DMS53 treated with DMSO at 0.1 percent for 48 hours (cell line): ENCODE data around the gene EEF1G.
"Not testable (repeated sequence)": the region's sequence is repeated elsewhere in the genome, so short reads cannot be mapped to it uniquely, and the experiment has no call there.

ENCODE experiments used
- DNase-seq: peaks from one replicate; lab custom pipeline; 2025; ENCODE audit not compliant: unreplicated experiment; lab: John Stamatoyannopoulos, UW

Gene EEF1G

GRCh38 chr11:62573592-62574362 is at the start of gene EEF1G:
TSS of gene EEF1G (minus strand) at chr11:62573891. CDS start at chr11:62573842, 49 bp downstream.
- peak; percentile 98 for DNase-seq

DNA sequence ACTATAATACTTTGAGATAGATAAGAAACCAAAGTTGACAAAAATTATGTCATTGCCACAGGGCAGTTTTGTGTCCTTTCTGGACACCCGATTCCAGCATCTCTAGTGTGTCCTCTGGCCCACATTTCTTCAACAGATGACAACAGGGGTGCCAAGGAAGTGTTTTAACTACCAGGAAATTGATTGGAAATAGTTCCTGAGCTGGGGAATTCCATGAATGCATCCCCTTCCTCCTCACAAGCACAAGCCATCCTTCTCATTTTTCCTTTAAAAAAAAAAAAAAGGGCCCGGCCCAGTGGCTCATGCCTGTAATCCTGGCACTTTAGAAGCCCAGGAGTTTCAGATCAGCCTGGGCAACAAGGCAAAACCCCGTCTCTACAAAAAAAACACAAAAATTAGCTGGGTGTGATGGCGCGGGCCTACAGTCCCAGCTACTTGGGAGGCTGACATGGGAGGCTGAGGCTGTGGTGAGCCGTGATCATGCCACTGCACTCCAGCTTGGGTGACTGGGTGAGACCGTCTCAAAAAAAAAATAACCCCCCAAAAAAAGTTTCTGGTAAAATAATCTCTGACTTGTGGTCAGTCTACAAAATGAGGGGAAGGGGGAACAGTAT is 48.9 kb upstream of the EEF1G start:
- DNase-seq = no peak

DNA sequence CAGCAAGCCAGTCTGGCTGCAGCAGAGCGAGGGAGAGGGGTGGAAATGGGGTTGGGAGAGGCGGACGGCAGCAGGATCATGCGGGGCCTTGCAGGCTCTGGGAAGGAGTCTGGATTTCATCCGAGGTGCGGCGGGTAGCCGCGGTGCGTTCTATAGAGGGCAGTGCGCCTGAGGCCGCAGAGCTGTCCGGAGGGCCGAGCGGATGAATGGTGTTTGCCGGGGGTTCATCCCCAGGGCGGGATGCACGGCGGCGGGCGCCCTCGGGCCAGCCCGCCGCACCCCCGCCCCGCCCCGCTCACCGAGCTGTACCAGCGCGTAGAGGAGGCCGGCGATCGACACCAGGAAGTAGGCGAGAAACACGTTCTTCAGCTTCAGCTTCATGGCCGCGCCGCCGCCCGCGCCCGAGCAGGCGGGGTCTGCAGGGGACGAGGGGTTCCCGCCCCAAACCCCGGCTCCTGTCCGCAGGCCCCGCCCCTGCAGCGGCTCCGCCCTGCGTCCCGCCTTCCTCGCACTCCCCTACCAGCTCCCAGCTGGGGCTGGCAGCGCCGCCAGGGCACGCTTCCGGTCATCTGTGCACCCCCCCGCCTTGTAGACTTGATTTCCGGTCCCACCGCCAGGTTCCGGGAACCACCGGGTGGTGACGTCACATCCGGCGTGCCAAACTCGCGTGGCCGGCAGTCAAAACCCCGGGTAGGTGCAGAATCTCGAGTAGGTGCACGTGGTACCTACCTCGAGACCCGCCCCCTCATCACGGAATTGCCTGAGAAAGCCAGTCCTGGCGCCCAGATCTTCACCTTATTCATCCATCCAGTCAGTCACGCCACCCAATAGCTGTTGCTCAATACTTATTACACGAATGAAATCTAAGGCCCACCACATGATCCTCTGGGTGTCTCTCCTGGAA is 48.1 kb upstream of the EEF1G start, which contains the start of gene B3GAT3:
Gene B3GAT3 (minus strand): TSS at position 420 of the 904 bp plus-strand sequence. CDS start 39 bp downstream, at position 381.
- peak; percentile 98 for DNase-seq

GRCh38 chr11:62621027-62621566 is 47.4 kb upstream of the EEF1G start:
- no peak for DNase-seq

DNA sequence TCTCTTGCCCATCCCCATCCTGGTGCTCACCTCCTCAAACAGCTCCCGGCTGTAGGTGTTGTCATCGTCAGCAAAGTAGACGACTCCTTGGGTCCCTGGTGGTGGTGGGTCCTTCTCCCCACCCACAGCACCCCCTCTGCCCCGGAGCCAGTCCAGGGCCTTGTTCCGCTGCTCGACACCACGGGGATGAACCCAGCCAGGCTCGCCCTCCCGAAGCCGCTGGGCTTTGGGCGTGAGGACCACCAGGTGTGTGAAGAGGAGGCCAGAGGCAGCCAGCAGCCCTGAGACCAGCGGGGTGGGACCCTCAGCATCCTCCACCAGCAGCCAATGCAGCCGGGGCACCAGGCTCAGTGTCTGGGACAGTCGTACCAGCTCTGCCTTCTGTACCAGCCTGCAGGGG is 43.3 kb upstream of the EEF1G start:
- not testable (repeated sequence) for DNase-seq

DNA sequence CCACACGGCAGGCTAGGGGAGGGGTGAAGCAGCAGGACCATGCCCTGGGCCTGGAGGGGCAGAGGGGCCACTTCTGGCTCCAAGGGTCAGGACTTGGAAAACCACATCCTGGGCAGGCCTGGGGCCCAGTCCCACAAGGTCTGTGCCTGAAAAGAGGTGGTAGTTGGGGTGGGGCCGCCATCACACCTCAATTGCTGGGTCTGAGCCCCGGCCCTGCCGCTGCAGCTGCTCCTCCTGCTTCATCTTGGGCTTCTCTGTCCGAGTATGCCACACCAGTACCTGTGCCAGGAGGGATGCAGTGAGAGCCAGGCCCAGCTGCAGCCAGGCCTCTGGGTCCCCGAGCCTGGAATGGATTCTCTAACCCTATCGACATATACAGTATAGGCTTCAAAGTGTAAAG is 41.8 kb upstream of the EEF1G start:
- DNase-seq = no peak

GRCh38 chr11:62614275-62614674 is 40.6 kb upstream of the EEF1G start:
- DNase-seq = peak; percentile 46

- DNase-seq = no peak
Measured at GRCh38 chr11:62613291-62613778, 39.6 kb upstream of the EEF1G start.

DNA sequence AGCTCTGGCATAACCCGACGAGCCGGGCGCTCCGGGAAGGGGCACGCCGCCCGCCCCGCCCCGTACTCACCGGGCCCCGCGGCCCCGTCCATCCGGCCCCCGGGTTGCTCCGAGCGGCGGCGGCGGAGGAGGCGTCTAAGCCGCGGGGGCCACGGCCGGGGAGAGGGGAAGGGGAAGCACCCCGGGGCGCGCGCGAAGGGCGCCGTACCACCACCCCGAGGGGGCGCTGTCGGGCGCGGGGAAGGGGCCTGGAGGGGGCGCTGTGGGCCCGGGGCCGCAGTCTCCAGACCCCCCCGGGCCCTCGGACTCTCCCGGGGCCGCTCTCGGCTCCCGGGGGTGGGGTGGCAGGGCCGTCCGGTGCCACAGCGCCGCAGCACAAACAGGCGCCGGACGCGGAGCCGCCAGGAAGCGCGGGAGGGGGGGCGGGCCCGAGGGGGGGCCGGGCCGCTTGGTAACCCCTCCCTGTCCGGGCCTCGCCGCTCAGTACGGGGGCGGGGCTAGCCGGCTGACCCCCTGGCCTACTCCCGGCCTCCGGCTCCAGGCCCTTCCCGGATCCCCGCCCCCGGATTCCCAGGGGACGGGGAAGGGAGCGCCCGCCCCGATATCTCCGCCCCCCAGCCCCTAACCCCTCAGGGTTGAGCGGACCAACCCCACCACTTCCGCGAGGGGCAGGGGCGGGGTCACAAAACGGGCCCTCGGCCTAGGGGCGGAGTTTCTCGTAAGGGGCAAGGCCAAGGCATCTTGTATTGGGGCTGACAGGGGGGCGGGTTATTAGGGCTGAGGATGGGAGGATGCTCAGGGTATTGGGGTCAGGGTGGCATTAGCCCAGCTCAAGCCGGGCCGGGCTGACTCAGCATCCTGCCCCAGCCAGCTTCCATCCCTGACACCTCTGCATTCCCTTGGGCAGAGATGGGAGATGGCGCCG is 38.9 kb upstream of the EEF1G start, which contains the start of the genes EML3 and ROM1:
Gene EML3 (minus strand): TSS at position 410 of the 925 bp plus-strand sequence. CDS start 318 bp downstream, at position 92.
Gene ROM1 (plus strand): TSS at position 892 of the 925 bp plus-strand sequence. CDS start 25 bp downstream, at position 917.
- DNase-seq = peak; percentile 51

- DNase-seq = peak; percentile 10
Measured at GRCh38 chr11:62611705-62612365, 38.1 kb upstream of the EEF1G start.

DNA sequence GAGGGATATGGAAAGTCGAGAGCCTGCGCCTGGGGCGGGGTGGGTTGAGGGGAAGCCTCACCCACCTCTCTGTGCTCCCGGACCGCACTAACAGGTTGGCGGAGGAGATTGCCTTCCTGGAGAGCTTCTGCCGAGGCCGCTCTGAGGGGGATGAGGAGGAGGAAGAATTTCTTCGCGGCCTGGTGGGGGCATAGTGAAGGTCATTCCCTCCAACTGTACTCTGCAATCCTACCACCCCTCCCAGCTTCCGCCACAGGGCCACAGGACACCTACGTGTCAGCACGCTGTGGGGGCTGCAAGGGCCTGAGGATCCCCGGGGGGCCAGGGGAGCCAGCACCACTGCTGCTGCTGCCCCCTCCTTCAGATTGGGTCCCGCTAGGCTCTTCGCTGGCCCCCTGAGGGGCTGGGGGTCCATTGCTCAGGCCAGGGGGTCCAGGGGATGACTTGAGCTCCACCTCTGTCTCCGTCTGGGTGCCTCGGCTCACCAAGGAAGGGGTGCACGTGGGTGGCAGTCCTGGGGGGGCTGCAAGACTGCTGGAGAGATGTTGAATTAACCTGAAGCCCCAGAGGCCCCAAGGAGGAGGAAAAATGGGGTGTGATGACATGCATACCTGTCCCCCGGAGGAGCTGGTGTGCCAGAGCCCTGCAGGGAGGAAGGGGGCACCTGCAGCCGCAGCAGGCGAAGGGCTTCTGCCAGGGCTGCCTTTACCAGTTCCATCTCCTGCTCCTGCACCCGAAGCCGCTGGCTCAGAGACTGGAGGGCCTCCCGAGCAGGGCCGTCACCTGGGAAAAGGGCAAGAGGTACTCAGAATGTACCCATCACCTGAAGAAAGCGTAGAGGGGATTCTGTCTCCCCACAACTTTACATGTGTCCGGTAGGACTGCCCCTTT is 37.4 kb upstream of the EEF1G start:
- no peak for DNase-seq

GRCh38 chr11:62610403-62610802 is 36.7 kb upstream of the EEF1G start:
- no peak for DNase-seq

DNA sequence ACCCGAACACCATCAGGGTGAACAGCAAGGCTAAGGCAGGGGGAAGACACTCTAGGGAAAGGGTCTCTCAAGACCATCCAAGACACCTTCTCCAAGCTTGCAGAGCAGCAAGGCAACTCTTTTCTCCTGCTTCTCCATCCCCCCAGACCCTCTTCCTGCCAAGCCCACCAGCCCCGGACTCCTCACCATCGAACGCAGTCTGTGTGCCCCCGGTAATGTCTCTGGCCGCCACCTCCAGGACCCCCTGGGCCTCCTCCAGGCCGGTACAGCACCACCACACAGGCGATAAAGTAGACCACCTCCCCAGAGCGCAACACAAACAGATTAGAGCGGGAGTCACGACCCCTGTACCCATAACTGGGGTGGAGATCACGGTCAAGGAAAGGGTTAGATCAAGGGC is 35.1 kb upstream of the EEF1G start:
- no peak for DNase-seq

GRCh38 chr11:62607714-62608113 is 34.0 kb upstream of the EEF1G start:
- no peak for DNase-seq

DNA sequence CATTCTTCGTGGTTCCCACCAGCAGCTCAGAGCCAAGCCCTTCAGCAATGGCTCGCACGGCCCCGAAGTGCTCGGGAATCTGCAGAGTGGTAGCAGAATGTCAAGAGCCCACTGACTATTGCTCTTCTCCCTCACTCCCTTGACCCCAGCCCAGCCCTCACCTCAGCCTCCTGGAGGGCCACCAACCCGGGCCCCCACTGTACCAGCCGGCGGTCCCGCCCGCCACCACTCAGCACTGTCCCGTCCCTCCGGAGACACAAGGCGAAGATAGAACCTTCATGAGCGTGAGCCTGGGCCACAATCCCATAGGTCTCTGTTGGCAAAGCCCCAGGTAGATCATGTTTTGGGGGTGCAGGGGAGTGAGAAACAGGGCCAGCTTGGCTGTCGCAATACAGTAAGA is 32.2 kb upstream of the EEF1G start:
- DNase-seq = no peak

DNA sequence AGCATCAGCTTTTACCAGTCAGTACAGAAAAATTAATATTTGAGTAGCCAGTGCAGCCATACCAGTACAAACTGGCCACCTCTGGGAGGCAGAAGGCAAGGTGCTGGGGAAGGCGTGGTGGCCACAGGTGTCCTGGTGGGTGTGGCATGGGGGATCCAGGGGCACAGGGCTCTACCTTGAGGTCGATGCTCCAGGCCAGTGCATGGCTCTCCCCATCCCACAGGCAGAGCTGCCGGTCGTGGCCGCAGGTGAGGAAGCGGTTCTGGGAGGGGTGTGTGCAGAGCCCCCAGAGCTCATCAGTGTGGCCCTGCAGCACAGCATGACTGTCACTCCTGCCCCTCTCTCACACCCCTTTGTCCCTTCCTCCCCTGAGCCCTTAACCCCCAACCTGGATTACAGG is 31.8 kb upstream of the EEF1G start:
- no peak for DNase-seq

DNA sequence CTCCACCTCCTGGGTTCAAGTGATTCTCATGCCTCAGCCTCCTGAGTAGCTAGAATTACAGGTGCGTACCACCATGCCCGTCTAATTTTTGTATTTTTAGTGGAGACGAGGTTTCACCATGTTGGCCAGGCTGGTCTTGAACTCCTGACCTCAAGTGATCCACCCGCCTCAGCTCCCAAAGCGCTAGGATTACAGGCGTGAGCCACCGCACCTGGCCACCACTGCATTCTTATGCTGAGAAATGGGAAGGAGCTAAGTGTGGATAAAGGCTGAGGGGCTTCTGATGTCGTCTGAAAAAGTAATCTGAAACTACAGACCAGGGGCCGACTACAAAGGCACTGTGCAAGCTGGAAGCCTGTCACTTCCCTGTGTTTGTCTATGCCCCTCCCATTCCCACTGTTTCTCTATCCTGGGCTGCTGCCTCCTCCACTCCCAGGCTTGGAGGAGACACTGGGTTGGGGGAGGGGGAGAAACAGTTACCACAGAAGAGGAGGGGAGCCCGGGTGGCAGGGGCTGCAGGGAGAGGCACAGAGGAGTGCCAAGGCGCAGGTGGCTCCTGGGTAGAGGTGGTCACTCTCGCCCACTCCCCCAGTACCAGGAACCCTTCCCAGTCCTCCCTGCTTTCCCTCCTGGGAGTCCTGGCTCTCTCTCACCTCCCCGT is 30.9 kb upstream of the EEF1G start:
- DNase-seq = no peak
